ENCODE measurements around the gene ESR2. TPM values are rescaled to one million over a fixed set of nuclear protein-coding genes. Genes with fewer than 3 reads are reported as not detected.

The ESR2 gene
- polyA plus RNA-seq, 1 of the 3 experiments (the other 2 are of a cell fraction): 0.03 TPM

- Histone ChIP-seq H3K9me3 (no peaks in the 10 kb centered on the region), H3K79me2 (ENCODE audit: insufficient read depth) (no peaks in the 10 kb centered on the region), H4K20me1 (ENCODE audit: insufficient read depth) (no peaks in the 10 kb centered on the region), H3K27me3 (ENCODE audit: insufficient read depth) (no peaks in the 10 kb centered on the region), H3K9ac (no peak overlapping the region), H3K36me3 (replicated peaks in 1 of 2; ENCODE audit: control insufficient read depth in 1 of 2, insufficient read depth in 2 of 2, low read length in 1 of 2) (no peaks in the 10 kb centered on the region), H3K27ac (ENCODE audit: low read depth in 2 of 2, low read length in 1 of 2) (no peak overlapping the region), H3K4me2 (no peak overlapping the region), H3K4me3 (ENCODE audit: low read depth in 2 of 2, low read length in 1 of 2) (peak overlapping the region in 1 of 2 experiments; percentile 19; a peak in 1 of 4 replicates), H2AFZ (ENCODE audit: low read depth) (no peak overlapping the region), H3F3A (replicated peaks; ENCODE audit: insufficient read depth) (no peaks in the 10 kb centered on the region), H3K4me1 (ENCODE audit: control insufficient read depth in 1 of 2, insufficient read depth in 2 of 2, low read depth in 1 of 2, low read length in 1 of 2) (no peaks in the 10 kb centered on the region), H3K9me2 (no peaks in the 10 kb centered on the region)
- CTCF ChIA-PET: interaction anchor here (0.6 to 5.2 kb wide), 78 partner anchors 9 to 766 kb away, joined by 3 to 61 read pairs (median 4); partner anchors contain the start of gene ESR2
- no peak for TF ChIP-seq ZBTB33 (IDR thresholded peaks at IDR 0.05; ENCODE audit: borderline replicate concordance, low read depth)
- TF ChIP-seq ELF1 (IDR thresholded peaks at IDR 0.05): no peak
- no peak for TF ChIP-seq FOSL2 (IDR thresholded peaks at IDR 0.05; ENCODE audit: borderline replicate concordance, low read depth)
- no peak for TF ChIP-seq GABPA (IDR thresholded peaks at IDR 0.05; ENCODE audit: low read depth)
- TF ChIP-seq USF2 (IDR thresholded peaks at IDR 0.05; ENCODE audit: borderline replicate concordance, low read depth, low read length): no peak
- TF ChIP-seq FOXM1 (IDR thresholded peaks at IDR 0.05; ENCODE audit: low read depth): no peak
- TF ChIP-seq CTCF (IDR thresholded peaks at IDR 0.05): peak; percentile 86
- no peak for TF ChIP-seq SIN3A (IDR thresholded peaks at IDR 0.05; ENCODE audit: borderline replicate concordance, low read depth, low read length)
- TF ChIP-seq FOXJ3 (CRISPR knock-in tag; IDR thresholded peaks at IDR 0.05): no peak
- TF ChIP-seq RAD21 (IDR thresholded peaks at IDR 0.05; ENCODE audit: low read length): peak; percentile 92
- TF ChIP-seq NRF1 (IDR thresholded peaks at IDR 0.05; ENCODE audit: low read depth, low read length): no peak
- no peak for TF ChIP-seq RFX5 (IDR thresholded peaks at IDR 0.05; ENCODE audit: low read length)
- TF ChIP-seq REST (IDR thresholded peaks at IDR 0.05; ENCODE audit: low read depth, low read length): no peak
- TF ChIP-seq SMC3 (IDR thresholded peaks at IDR 0.05; ENCODE audit: low read depth, low read length): peak; percentile 81
- TF ChIP-seq YY1 (IDR thresholded peaks at IDR 0.05; ENCODE audit: low read depth): no peak
- TF ChIP-seq NFIC (IDR thresholded peaks at IDR 0.05; ENCODE audit: borderline replicate concordance): no peak
- TF ChIP-seq TEAD4 (IDR thresholded peaks at IDR 0.05; ENCODE audit: borderline replicate concordance, insufficient read depth): no peak
- no peak for TF ChIP-seq EZH2phosphoT487 (IDR thresholded peaks at IDR 0.05; ENCODE audit: borderline replicate concordance, low read depth)
- peak; percentile 65 for DNase-seq
- WGBS (ENCODE audit: low lambda C conversion rate): 34% methylated on average over 4 of the region's 4 CpGs
- POLR2A ChIA-PET: interaction anchor here (1.0 kb wide), 1 partner anchor 34 kb away, joined by 4 read pairs; no protein-coding TSS in a partner anchor
Measured at GRCh38 chr14:64303471-64303917, 9.3 kb upstream of the ESR2 start.

All from SK-N-SH (cell line).